Measurements from ENCODE around the gene NDUFS6. TPM values are rescaled to one million over a fixed set of nuclear protein-coding genes. Genes with fewer than 3 reads are reported as not detected.
"Not testable (repeated sequence)": the region's sequence is repeated elsewhere in the genome, so short reads cannot be mapped to it uniquely, and the experiment has no call there.

NDUFS6 gene
- total RNA-seq, 1 donor from 2014 or later = 35.1 TPM

- Mint-ChIP-seq H3K4me1 (ENCODE audit: unreplicated experiment) (peaks cover 48% of the 10 kb centered on the region), H3K4me3 (ENCODE audit: unreplicated experiment) (no peak overlapping the region), H3K36me3 (ENCODE audit: unreplicated experiment) (peaks cover 12% of the 10 kb centered on the region), H3K9me3 (ENCODE audit: unreplicated experiment) (no peaks in the 10 kb centered on the region), H3K27me3 (ENCODE audit: unreplicated experiment) (no peaks in the 10 kb centered on the region), H3K27ac (ENCODE audit: unreplicated experiment) (no peak overlapping the region)
- TF ChIP-seq CTCF (IDR thresholded peaks at IDR 0.05) = no peak
- DNase-seq (ENCODE audit: extremely low spot score, unreplicated experiment) = no peak
Observed at GRCh38 chr5:1795506-1795905, 5.7 kb upstream of the NDUFS6 start.

- peaks cover 49% of the 10 kb centered on the region for H3K4me1 Mint-ChIP-seq (ENCODE audit: unreplicated experiment)
- no peaks in the 10 kb centered on the region for H3K9me3 Mint-ChIP-seq (ENCODE audit: unreplicated experiment)
- no peak for DNase-seq (ENCODE audit: extremely low spot score, unreplicated experiment)
- no peaks in the 10 kb centered on the region for H3K27me3 Mint-ChIP-seq (ENCODE audit: unreplicated experiment)
- H3K4me3 Mint-ChIP-seq (ENCODE audit: unreplicated experiment) = no peak overlapping the region
- peaks cover 12% of the 10 kb centered on the region for H3K36me3 Mint-ChIP-seq (ENCODE audit: unreplicated experiment)
- TF ChIP-seq CTCF (IDR thresholded peaks at IDR 0.05) = no peak
- H3K27ac Mint-ChIP-seq (ENCODE audit: unreplicated experiment) = no peak overlapping the region
Observed at GRCh38 chr5:1795931-1796330, 5.3 kb upstream of the NDUFS6 start.

GRCh38 chr5:1796371-1797102, 4.7 kb upstream of the NDUFS6 start:
- Mint-ChIP-seq H3K27ac (ENCODE audit: unreplicated experiment) (no peak overlapping the region), H3K4me3 (ENCODE audit: unreplicated experiment) (no peak overlapping the region), H3K9me3 (ENCODE audit: unreplicated experiment) (no peaks in the 10 kb centered on the region), H3K36me3 (ENCODE audit: unreplicated experiment) (peaks cover 12% of the 10 kb centered on the region), H3K4me1 (ENCODE audit: unreplicated experiment) (peaks cover 50% of the 10 kb centered on the region), H3K27me3 (ENCODE audit: unreplicated experiment) (no peaks in the 10 kb centered on the region)
- TF ChIP-seq CTCF (IDR thresholded peaks at IDR 0.05) = no peak
- no peak for DNase-seq (ENCODE audit: extremely low spot score, unreplicated experiment)

GRCh38 chr5:1797103-1797800, 4.0 kb upstream of the NDUFS6 start:
- H3K27ac Mint-ChIP-seq (ENCODE audit: unreplicated experiment) = no peak overlapping the region
- TF ChIP-seq CTCF (IDR thresholded peaks at IDR 0.05) = no peak
- no peaks in the 10 kb centered on the region for H3K9me3 Mint-ChIP-seq (ENCODE audit: unreplicated experiment)
- peaks cover 12% of the 10 kb centered on the region for H3K36me3 Mint-ChIP-seq (ENCODE audit: unreplicated experiment)
- no peak overlapping the region for H3K4me3 Mint-ChIP-seq (ENCODE audit: unreplicated experiment)
- no peaks in the 10 kb centered on the region for H3K27me3 Mint-ChIP-seq (ENCODE audit: unreplicated experiment)
- H3K4me1 Mint-ChIP-seq (ENCODE audit: unreplicated experiment) = peaks cover 55% of the 10 kb centered on the region
- no peak for DNase-seq (ENCODE audit: extremely low spot score, unreplicated experiment)

GRCh38 chr5:1797855-1798254, 3.4 kb upstream of the NDUFS6 start:
- Mint-ChIP-seq H3K27ac (ENCODE audit: unreplicated experiment) (no peak overlapping the region), H3K4me3 (ENCODE audit: unreplicated experiment) (peak overlapping the region; percentile 97), H3K4me1 (ENCODE audit: unreplicated experiment) (peaks cover 57% of the 10 kb centered on the region), H3K9me3 (ENCODE audit: unreplicated experiment) (no peaks in the 10 kb centered on the region), H3K36me3 (ENCODE audit: unreplicated experiment) (peaks cover 13% of the 10 kb centered on the region), H3K27me3 (ENCODE audit: unreplicated experiment) (no peaks in the 10 kb centered on the region)
- DNase-seq (ENCODE audit: extremely low spot score, unreplicated experiment) = no peak
- no peak for TF ChIP-seq CTCF (IDR thresholded peaks at IDR 0.05)

GRCh38 chr5:1798589-1798988, 2.6 kb upstream of the NDUFS6 start:
- not testable (repeated sequence) for H3K27me3 Mint-ChIP-seq (ENCODE audit: unreplicated experiment); H3K9me3 Mint-ChIP-seq (ENCODE audit: unreplicated experiment)

More at GRCh38 chr5:1798589-1798988, 2.6 kb upstream of the NDUFS6 start:
- Mint-ChIP-seq H3K36me3 (ENCODE audit: unreplicated experiment) (peaks cover 19% of the 10 kb centered on the region), H3K4me3 (ENCODE audit: unreplicated experiment) (peak overlapping the region; percentile 97), H3K27ac (ENCODE audit: unreplicated experiment) (peak overlapping the region; percentile 65), H3K4me1 (ENCODE audit: unreplicated experiment) (peaks cover 51% of the 10 kb centered on the region)
- not testable (repeated sequence) for DNase-seq (ENCODE audit: extremely low spot score, unreplicated experiment)
